ENCODE data around the gene DENND2C. TPM values are rescaled to one million over a fixed set of nuclear protein-coding genes. Genes with fewer than 3 reads are reported as not detected.

DENND2C gene
- total RNA-seq, 1 experiment from 2014 or later = 3.6 TPM

DNA sequence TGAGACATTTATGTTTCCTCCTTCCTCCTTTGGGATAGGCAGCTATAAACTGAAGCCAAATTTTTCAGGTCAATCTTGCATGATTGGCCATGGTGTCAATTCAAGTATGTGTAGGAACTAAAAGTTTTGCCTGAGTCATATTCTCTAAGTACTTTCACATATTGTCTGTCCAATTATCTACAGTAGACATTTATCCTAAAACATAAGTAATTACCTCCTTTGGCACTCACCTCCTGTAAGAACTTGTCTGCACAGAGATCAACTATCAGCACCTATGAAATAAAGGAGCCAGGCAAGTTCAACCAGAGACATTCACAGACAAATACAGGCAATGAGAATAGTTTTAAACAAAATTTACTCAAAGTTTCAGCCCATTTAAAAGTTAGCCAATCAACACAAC, 74.2 kb downstream of the DENND2C start:
- POLR2A ChIA-PET = no interaction called here
- no peak overlapping the region for H3K9ac ChIP-seq (ENCODE audit: low read length)
- RAD21 ChIA-PET (ENCODE audit: low non-redundant PET in 1 of 2, low total read pairs in 2 of 2, uncharacterized antibody in 2 of 2, unreplicated experiment in 2 of 2) = no interaction called here
- TF ChIP-seq POLR2A (IDR thresholded peaks at IDR 0.05; ENCODE audit: borderline replicate concordance, extremely low read depth, insufficient read depth, insufficient read length) = no peak
- TF ChIP-seq POLR2AphosphoS5 (IDR thresholded peaks at IDR 0.05; ENCODE audit: low read depth, low read length) = no peak
- TF ChIP-seq SP1 (IDR thresholded peaks at IDR 0.05; ENCODE audit: low read depth) = no peak
- TF ChIP-seq YY1 (IDR thresholded peaks at IDR 0.05; ENCODE audit: extremely low read depth, insufficient replicate concordance, low read depth, low read length) = no peak
- no peak for TF ChIP-seq CEBPB (IDR thresholded peaks at IDR 0.05; ENCODE audit: low read depth)
- no peak for TF ChIP-seq EZH2phosphoT487 (IDR thresholded peaks at IDR 0.05; ENCODE audit: borderline replicate concordance)
- no peak for TF ChIP-seq CBX3 (IDR thresholded peaks at IDR 0.05; ENCODE audit: low read depth)
- no peak for TF ChIP-seq EGR1 (IDR thresholded peaks at IDR 0.05; ENCODE audit: low read depth)
- TF ChIP-seq CTCF (IDR thresholded peaks at IDR 0.05 in 2 of 3, conservative IDR thresholded peaks at IDR 0.05 in 1 of 3; ENCODE audit: borderline replicate concordance in 1 of 3, insufficient read depth in 1 of 3, low read depth in 2 of 3, low read length in 2 of 3) = no peak
- TF ChIP-seq, protein P1, sequence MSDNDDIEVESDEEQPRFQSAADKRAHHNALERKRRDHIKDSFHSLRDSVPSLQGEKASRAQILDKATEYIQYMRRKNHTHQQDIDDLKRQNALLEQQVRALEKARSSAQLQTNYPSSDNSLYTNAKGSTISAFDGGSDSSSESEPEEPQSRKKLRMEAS (IDR thresholded peaks at IDR 0.05) = no peak
- TF ChIP-seq ELF1 (IDR thresholded peaks at IDR 0.05; ENCODE audit: borderline replicate concordance, low read depth) = no peak
- no peak overlapping the region for H2AFZ ChIP-seq (ENCODE audit: low read depth, low read length, poor library complexity, severe bottlenecking)
- no peaks in the 10 kb centered on the region for H3K9me2 ChIP-seq (ENCODE audit: insufficient read depth)
- H3K27me3 ChIP-seq (ENCODE audit: insufficient read depth, low read length) = no peaks in the 10 kb centered on the region
- no TSS peak for BruUV-seq (replicated peaks)
- H3K4me2 ChIP-seq (ENCODE audit: low read length) = no peak overlapping the region
- H4K20me1 ChIP-seq (ENCODE audit: insufficient read depth) = no peaks in the 10 kb centered on the region
- H3K4me3 ChIP-seq (replicated peaks in 1 of 2; ENCODE audit: low read depth in 1 of 2, low read length in 2 of 2) = no peak overlapping the region
- no peaks in the 10 kb centered on the region for H3K79me2 ChIP-seq (ENCODE audit: insufficient read depth, low read length)
- no peak overlapping the region for H3K27ac ChIP-seq (ENCODE audit: low read depth, low read length)
- H3K36me3 ChIP-seq (ENCODE audit: control insufficient read depth in 1 of 2, insufficient read depth in 2 of 2, low read length in 2 of 2) = no peaks in the 10 kb centered on the region; a peak in 1 of 4 replicates
- ATAC-seq (no peak), DNase-seq (ENCODE audit: low read depth, low spot score) (no peak)
- H3K4me1 ChIP-seq (ENCODE audit: control insufficient read depth in 1 of 2, insufficient read depth in 2 of 2, low read length in 2 of 2) = no peaks in the 10 kb centered on the region
- intact Hi-C loops (cut with micrococcal nuclease) = no loop called here
- no peaks in the 10 kb centered on the region for H3K9me3 ChIP-seq (ENCODE audit: control insufficient read depth in 1 of 2, insufficient read depth in 1 of 2, low read depth in 1 of 2, low read length in 2 of 2)
- CTCF ChIA-PET = no interaction called here
